Fibroblast of peridontal ligament (primary cell): ENCODE measurements around the gene PMVK.
"Not testable (repeated sequence)": the region's sequence is repeated elsewhere in the genome, so short reads cannot be mapped to it uniquely, and the experiment has no call there.

Experiments used
- DNase-seq: peaks from one replicate; pipeline ENCODE4 v3.0.0-alpha.2; 2010; ENCODE audit errors: extremely low read depth

Gene PMVK

DNA sequence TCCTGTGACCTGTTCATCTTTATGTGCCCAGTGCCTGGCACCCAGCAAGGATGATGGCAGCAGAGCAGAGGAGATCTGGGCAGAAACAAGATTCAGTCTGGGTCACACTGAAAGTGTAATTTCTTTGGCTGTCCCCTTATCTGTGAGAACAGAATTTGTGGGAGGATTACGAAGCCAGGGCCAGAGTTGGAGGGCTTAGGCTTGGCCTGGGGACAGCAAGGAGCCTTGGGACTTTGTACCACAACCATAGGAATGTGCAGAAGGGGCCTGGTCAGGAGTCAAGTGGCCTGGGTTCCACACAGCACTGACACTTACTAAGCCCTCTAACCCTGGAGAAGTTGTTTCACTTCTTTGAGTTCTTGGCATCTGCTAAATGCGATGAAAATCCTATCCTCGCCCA lies 12.8 kb downstream of the PMVK start:
- no peak for DNase-seq

DNA sequence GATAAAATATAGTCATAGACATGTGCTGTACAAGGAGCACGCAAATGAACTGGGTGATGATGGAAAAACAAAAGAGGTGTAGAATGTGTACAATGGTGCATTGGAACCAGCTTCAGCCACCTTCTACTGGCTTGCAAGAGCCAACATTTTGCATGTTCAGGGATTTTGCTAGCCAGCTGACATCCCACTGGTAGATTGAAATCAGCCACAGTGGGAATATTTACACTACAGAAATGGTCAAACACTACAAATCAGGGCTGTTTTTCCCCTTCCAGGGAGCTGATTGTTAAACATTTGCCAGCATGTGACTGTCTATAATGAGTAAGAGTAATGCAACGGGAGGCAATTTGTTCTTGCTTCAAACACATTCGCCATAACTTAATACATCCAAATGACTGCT lies 23.2 kb downstream of the PMVK start:
- no peak for DNase-seq

DNA sequence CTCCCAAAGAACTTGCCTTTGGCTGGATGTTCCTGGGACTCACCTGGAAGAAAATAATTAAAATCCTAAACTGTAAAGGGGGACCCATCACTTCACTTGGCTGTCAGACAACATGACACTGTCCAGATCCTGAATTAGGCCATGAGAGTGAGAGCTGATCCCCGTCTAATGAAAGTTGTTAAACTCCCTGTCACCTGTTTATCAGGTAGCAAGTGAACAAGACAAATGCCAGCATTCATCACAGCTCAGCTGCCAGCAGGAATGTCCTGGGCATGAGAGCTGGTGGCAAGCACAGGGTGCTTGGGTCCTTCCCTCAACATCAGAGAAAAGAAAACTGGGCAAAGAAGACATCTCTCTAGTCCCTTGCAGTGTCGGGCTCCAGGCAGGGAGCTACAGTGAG lies 23.8 kb downstream of the PMVK start:
- DNase-seq = no peak

DNA sequence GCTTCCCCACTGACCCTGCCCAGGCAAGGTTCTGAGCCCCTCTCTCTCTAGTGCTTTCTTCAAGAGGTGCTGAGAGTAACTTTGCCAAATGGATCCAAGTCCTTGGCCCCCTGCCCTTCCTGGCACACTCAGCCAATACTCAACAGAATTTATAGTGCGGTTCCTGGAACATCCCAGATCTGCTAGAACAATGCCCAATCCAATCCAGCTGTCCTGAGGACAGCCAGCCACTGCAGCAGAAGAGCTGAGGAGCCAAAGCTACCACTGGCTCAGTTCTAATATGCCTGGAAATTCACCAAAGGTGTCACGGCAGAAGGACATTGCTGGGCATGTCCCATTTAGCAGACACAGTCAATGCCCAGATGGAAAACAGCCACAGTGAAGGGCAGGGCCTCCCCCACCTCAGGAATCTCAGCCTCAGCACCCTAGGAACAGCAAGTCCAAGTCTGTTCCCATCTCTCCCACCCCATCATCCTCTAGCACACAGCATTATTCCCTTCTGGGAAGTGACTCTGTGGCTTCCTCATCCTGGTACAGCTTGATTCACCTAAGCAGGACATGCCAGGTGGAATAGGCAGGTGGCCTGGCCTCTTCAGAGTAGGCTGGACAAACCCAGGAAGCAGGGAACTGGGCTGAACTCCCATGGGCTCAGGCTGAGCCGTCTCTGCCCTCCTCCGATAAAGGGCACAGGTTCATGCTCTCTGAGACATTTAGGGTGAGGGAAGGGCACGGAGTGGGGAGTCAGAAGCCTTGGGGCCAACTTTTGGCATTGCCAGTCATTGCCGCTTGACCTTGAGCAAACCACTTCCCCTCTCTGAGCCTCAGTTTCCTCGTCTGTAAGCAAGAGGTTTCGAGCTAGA lies 24.6 kb downstream of the PMVK start:
- DNase-seq = no peak

DNA sequence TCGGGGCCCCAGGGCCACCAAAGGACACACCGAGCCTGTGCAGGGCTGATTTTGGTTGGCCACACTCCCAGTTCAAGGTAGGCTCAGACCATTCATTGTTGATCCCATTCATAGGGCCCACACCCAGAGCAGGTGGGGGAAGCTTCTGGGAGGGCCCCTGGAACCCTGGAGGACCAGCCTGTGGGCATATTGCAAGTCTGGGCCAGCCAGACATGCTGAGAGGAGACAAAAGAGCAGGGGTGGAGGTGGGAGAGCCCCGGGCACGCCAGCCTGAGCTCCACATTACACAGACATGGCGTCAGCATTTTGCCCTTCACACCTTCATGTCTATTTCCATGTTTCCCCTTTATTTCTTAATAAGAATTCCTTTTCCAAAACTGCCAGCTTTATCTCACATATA lies 25.7 kb downstream of the PMVK start:
- DNase-seq = no peak

DNA sequence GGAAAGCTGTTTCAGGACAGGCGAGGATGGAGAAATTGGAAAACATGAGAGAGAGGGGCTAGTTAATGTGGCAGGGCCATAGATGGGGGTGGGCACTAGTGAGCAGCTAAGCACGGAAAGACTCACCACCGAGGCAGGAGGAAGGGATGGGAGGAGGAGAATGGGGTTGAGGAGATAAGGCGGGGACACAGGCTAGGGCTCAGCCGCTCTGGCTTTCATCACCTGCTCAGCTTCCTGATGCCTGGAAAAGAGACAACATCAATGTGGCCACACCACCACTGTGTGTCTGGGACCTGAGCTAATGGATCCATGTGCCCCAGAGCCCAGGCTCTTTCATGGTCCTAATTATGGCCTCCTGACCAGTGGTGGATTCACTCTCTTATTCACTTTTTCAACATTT lies 27.6 kb downstream of the PMVK start:
- DNase-seq = no peak

DNA sequence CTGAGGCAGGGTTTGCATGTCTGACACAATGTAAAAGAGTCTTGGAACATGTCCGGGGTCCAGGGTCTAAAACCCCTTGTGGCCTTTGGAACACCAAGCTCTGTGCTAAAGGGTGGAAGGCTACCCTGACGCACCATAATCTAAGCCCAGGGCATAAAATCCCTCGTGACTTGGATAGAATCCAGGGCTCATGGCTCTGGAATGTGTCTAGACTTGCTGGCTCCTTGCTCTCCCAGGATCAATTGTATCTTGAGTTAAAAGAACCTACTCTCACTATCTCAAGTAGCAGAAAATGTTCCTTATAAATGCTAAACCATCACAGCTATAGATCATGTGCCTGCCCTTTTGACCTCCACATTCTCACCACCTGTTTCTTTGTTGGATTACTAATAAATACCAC lies 28.4 kb downstream of the PMVK start:
- not testable (repeated sequence) for DNase-seq

DNA sequence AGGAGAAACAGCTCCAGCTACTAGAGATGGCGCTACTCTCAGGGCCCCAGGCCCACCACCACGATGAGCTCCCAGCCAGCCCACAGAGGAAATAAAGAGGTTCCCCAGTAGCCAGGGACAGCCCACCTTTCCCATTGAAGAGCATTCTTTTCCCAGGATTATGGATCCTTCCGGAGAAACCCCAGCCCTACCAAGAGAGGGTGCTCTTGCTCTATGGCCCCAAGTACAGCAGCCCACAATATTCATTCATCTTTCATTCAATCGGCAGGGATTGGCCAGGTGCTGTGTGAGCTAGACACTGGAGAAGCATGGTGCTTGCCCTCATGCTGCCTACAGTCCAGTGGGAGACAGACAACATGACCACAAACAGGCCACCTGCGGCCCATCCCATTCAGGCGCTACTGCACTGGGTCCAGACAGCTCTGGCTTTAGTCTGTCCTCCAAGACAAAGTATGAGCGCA lies 29.9 kb downstream of the PMVK start:
- DNase-seq = peak; percentile 3

DNA sequence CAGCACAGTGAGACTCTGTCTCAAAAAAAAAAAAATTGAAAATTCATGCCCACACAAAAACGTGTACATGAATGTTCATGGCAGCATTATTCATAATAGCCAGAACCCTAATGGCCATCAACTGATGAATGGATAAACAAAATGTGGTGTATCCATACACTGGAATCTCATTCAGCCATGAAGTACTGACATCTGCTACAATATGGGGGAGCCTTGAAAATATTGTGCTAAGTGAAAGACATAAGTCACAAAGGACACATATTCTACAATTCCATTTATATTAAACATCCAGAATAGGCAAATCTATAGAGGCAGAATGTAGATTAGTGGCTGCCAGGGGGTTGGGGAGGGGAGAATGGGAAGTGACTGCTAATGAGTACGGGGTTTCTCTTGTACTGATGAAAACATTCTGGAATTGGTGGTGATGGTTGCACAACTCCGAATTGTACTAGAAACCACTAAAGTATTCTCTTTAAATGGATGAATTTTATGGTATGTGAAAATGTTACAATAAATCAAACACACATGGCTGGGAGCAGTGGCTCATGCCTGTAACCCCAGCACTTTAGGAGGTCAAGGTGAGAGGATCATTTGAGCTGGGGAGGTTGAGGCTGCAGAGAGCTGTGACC lies 33.5 kb downstream of the PMVK start:
- peak; percentile 45 for DNase-seq

DNA sequence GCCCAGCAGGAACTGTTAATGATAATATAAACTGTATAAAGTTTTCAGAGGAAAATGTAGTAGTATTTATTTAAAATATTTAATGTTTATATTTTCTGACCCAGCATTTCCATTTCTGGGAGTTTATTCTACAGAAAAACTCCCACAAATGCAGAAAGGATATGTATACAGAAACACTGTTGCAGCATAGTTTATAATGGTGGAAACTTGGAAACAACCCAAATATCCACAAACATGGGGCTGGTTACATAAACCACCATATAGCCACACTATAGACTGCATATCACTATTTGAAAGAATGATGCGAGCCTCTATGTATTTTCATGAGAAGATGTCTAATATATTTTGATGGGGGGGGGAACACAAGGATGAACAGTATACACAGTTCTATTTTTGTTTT lies 34.9 kb downstream of the PMVK start:
- no peak for DNase-seq

DNA sequence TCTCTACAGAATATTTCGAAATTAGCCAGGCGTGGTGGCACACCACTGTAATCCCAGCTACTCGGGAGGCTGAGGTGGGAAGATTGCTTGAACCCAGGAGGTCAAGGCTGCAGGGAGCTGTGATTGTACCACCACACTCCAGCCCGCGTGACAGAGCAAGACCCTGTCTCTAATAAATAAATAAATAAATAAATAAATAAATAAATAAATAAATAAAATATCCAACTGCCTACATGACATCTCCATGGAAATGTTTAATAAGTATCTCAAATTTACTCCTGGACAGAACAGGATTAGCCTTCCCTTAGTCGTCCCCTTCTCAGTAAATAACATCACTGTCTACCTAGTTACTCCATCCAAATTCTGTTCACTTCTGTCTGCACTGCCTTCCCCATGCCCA lies 37.5 kb downstream of the PMVK start:
- no peak for DNase-seq

DNA sequence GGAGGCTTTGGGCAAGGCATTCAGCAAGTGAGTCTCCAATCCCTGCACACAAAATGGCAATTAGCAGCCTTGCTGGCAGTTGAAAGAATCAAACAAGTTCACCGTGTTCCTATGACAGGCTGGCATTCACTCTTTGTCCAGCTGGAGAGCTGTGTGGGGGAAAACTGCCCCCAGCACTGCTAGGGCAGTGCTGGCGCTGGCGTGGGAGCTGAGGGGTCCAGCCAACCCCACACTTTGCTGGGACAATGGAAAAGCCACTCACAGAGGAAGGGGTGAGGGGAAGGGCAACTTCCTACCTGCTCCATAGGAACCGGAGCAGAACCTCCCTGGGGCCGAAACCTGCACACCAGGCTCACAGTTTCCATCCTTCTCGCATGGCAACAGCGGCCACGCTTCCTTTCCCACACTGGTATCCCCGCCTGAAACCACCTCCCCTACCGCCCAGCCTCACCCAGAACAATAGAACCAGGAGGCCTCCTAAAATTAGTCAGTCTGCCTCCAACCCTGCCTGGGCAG lies 39.7 kb downstream of the PMVK start:
- DNase-seq = no peak

DNA sequence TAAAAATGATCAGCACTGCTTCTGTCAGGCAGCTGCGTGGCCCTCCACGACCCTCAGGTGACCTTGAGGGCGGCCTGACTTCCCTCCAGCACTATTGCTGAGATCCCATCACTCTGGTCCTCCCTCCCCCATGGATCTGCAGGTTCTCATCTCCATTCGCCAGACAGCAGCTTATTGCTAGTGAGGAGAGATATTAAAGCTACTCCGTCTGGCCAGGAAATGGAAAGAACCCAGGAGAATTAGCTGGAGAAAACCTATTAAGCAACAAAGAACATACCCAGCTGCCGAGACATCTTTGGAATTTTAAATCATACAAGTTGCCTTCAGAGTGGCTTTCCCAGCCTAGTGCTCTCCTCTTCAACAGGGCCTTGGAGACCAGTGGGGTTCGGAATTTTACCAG lies 40.7 kb downstream of the PMVK start:
- peak; percentile 14 for DNase-seq

DNA sequence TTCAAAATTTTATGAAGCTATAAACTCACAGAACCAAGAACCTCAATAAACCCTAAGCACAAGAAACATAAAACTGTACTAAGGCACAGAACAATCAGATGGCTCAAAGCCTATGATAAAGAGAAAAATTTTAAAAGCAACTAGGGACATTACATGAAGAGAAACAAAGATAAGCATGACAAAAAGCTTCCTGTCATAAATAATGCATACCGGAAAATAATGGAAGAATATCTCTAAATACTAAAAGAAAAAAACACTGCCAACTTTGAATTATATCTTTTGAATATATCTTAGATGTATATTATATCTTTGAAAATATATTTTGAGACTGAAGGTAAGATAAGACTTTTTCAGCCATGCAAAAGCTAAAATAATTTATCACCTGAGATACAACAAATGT lies 45.1 kb downstream of the PMVK start:
- DNase-seq = no peak

DNA sequence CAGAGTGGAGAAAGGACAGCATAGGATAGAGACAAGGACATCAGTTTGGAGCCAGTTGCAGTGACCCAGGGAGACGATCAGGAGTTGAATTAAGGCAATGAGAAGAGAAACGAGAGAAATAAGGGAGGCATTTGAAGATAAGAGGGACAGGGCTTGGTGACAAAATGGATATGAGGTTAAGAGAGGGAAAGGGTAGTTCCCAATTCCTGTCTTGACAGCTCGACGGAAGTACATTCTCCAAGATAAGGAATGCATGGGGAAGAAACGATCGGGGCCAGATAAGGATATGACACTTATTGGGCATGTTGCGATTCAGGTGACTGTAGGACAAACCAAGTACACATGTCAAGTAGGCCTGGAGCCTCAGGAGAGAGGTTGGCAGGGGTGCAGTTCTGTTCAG lies 47.8 kb downstream of the PMVK start:
- no peak for DNase-seq

DNA sequence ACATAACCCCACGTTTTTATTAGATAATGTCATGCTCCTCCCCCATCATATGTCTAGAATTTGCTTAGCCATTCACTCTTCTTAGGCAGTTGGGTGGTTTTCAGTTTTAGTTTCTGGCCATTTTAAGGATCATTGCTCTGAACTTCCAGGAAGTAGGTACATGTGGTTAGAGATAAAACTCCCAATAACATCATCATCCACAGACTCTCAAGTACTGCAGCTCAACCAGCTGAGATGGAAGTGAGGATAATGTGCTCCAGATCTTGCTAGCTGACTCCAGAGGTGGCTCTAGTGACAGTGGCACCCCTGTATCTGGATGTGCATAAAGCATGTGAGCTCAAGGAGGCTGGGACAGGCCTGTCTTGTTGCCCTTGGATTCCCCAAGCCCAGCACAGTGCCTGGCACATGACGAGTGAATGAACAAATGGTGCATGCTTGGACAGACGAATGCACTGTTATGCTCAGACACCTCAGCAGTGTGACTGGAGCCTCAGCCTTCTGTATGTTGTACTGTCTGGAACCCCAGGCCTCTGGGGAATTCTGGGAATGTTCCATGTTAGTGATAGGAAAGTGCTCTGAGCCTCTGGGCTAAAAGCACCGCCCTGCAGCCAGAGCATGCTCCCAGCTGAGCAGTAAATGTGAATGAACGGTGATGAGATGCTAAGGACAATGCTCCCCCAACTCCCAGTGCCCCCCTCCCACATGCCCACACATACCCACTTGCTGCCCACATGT lies 50.1 kb downstream of the PMVK start:
- DNase-seq = no peak

DNA sequence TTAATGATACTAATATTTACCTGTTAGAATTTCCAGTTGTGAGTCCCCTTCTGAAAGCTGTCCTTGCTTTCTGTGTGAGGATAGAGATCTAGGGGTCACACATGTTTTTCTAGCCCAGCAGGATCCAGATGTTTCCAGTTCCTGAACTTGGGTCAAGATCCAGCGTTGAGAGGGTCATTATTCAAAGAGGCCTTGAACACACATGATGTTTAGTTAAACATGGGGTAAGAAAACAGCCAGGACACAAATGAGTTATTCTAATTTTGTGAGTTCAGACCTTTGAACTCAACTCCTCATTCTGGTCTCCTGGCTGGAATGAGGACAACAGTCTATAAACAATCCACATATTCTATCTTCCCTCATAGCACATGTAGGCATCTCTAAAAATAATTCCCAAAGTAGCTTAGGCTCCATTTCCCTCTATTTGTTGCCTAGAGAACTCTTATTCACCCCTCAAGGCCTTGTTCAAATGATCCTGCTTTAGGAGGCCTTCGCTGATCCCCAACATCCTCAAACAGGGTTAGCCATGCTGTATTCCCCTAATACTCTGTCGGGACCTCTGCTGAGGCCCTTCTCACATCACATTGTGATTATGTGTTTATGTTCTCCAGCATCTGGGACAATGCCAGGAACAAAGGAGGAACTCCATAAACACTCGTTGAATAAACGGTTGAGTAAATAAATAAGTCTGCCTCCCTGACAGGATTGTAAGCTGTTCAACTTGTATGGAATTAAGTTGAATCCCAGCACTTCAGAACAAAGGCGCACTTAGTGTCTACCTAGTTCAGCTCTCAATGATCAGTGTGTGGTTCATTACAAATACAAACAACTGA lies 51.4 kb downstream of the PMVK start:
- no peak for DNase-seq

DNA sequence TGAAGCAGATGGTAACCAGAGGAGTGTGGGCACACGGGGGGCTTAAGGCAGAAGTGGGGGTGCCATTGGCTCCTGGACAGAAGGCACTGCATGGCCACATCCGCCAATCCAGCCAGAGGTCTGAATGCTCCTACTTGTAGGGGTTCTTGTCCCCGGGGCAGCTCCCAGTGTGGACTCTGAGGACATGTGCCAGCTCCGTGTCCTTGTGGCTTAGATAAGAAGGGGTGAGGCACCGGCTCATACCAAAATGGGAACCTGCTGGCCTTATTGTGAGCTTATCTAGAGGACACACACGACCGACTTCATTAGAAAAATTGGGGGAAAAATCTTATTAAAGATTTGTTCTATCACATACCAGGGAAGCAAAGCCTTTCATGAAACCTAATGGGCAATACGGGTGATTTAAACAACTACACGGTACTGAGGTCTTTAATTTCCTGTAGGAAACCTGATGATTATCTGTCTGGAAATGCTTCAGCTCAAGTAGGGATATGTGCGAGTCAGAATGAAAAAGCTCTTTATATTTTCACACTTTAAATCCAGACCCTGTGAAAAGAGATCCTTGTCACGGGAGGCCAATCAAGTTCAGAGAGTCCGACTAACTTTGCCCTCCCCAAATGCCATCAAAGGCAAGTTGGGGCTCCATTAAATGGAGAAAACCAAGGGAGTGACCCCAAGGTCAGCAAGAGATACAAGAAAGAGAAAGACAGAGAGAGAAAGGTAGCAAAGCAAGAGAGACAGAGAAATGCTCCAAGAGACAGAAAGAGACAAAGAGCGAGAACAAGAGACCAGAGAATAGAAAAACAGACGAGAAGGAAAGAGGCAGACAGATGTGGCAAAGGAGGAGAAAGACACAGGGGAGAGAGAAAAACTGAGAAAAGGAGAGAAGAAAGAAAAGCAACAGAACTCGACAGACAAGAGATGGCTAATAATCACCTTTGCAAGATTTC lies 52.3 kb downstream of the PMVK start:
- DNase-seq = no peak

DNA sequence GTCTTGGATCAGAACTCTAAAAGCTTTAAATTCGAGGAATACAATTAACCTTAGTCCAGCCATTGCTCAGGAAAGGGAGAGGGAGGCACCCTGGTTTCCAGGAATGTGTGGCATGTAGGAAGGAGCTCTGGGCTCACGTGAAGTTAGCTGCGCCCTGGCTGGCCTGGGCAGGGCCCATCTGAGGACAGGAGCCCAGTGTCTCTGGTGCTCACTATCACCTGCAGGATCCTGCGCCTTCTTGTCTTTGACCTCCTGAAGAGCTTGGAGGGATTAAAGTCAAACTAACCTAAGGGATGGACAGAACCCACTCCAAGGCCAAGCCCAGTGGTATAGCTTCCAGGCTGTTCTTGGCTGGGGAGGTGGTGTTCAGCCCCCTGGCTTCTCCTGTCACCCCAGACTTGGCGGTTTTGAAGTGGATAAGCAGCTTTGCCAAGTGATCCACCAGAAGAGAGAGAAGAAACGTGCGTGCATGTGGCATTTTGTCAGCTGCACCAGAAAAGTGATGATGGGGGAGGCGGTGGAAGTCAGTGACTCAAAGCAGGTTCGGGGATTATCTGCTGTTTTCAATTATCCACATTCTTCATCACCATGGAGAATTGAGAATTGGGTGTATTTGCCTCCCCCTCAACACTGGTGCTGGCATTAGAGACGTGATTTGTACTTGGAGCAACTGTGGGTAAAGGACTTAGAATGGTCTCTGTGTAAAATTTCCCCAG lies 54.5 kb downstream of the PMVK start:
- no peak for DNase-seq

DNA sequence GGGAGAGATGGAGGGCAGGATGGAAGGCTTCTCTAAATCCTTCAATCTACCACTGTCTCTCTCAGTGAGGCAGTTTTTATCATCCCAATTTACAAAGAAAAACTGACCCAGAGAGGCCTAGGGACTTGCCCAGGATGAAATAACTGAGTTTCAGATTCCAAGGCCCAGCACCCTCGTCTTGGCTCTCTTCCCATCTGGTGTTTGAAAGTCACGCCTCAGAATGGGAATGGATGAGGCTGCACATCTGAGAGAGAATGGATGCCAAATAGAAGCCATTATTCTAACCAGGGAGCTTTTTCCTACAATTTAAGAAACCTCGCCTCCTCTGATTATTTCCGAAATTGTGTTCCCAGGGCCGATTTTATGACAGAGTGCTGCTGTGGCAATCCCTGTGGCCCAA lies 55.8 kb downstream of the PMVK start:
- DNase-seq = peak; percentile 45
